ENCODE results near the gene TEX54. TPM values are rescaled to one million over a fixed set of nuclear protein-coding genes. Genes with fewer than 3 reads are reported as not detected.

The TEX54 gene
- total and polyA plus RNA-seq, 2 of the 13 experiments (the other 11 are each of a cell fraction or from before 2014, with no cell fraction given), result not detected

DNA sequence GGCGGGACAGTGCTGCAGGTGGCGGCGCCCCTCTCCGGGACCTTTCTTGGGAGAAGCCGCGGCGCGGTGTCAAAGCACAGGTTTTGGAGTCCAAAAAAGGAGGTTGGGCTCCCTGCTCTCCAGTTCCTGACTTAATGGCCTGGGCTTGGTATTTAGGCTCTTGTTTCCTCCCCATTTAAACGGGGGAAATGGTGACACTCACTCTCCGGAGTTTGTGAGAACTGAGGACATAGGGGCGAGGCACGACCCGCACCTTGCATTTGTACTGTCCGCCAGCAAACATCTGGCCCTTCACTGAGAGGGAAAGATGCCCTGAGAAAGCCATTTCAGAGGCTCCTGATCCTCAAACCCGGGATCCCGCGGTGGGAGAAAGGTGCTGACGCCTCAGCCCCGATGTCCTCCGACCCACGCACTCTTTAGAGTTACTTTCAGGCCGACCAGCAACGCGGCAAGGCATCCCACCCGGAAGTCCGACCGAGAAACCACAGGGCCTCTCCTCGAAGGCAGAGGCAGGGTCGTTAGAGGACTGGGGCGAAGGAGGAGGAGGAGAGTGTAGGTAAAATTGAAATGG is 9.6 kb upstream of the TEX54 start (continued):
- TF ChIP-seq, protein P1, sequence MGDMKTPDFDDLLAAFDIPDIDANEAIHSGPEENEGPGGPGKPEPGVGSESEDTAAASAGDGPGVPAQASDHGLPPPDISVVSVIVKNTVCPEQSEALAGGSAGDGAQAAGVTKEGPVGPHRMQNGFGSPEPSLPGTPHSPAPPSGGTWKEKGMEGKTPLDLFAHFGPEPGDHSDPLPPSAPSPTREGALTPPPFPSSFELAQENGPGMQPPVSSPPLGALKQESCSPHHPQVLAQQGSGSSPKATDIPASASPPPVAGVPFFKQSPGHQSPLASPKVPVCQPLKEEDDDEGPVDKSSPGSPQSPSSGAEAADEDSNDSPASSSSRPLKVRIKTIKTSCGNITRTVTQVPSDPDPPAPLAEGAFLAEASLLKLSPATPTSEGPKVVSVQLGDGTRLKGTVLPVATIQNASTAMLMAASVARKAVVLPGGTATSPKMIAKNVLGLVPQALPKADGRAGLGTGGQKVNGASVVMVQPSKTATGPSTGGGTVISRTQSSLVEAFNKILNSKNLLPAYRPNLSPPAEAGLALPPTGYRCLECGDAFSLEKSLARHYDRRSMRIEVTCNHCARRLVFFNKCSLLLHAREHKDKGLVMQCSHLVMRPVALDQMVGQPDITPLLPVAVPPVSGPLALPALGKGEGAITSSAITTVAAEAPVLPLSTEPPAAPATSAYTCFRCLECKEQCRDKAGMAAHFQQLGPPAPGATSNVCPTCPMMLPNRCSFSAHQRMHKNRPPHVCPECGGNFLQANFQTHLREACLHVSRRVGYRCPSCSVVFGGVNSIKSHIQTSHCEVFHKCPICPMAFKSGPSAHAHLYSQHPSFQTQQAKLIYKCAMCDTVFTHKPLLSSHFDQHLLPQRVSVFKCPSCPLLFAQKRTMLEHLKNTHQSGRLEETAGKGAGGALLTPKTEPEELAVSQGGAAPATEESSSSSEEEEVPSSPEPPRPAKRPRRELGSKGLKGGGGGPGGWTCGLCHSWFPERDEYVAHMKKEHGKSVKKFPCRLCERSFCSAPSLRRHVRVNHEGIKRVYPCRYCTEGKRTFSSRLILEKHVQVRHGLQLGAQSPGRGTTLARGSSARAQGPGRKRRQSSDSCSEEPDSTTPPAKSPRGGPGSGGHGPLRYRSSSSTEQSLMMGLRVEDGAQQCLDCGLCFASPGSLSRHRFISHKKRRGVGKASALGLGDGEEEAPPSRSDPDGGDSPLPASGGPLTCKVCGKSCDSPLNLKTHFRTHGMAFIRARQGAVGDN (CRISPR knock-in tag; IDR thresholded peaks at IDR 0.05), result peak; percentile 92
- TF ChIP-seq, protein P2, sequence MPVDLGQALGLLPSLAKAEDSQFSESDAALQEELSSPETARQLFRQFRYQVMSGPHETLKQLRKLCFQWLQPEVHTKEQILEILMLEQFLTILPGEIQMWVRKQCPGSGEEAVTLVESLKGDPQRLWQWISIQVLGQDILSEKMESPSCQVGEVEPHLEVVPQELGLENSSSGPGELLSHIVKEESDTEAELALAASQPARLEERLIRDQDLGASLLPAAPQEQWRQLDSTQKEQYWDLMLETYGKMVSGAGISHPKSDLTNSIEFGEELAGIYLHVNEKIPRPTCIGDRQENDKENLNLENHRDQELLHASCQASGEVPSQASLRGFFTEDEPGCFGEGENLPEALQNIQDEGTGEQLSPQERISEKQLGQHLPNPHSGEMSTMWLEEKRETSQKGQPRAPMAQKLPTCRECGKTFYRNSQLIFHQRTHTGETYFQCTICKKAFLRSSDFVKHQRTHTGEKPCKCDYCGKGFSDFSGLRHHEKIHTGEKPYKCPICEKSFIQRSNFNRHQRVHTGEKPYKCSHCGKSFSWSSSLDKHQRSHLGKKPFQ (CRISPR knock-in tag; IDR thresholded peaks at IDR 0.05; ENCODE audit: insufficient replicate concordance), result no peak
- 0 out of 2 replicates have a peak, but pooled peaks have one; percentile 39 for TF ChIP-seq ZNF616 (CRISPR knock-in tag; IDR thresholded peaks at IDR 0.05; ENCODE audit: low read depth)
- TF ChIP-seq, protein P3, sequence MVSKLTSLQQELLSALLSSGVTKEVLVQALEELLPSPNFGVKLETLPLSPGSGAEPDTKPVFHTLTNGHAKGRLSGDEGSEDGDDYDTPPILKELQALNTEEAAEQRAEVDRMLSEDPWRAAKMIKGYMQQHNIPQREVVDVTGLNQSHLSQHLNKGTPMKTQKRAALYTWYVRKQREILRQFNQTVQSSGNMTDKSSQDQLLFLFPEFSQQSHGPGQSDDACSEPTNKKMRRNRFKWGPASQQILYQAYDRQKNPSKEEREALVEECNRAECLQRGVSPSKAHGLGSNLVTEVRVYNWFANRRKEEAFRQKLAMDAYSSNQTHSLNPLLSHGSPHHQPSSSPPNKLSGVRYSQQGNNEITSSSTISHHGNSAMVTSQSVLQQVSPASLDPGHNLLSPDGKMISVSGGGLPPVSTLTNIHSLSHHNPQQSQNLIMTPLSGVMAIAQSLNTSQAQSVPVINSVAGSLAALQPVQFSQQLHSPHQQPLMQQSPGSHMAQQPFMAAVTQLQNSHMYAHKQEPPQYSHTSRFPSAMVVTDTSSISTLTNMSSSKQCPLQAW (CRISPR knock-in tag; IDR thresholded peaks at IDR 0.05), result peak; percentile 50
- TF ChIP-seq ELF3 (CRISPR knock-in tag; IDR thresholded peaks at IDR 0.05), result peak; percentile 50
- 0 out of 2 replicates have a peak, but pooled peaks have one; percentile 14 for TF ChIP-seq ZNF557 (CRISPR knock-in tag; IDR thresholded peaks at IDR 0.05)
- peak; percentile 64; the same call in 1 of the 2 replicates for TF ChIP-seq ZNF446 (CRISPR knock-in tag; IDR thresholded peaks at IDR 0.05)
- TF ChIP-seq, protein P4, sequence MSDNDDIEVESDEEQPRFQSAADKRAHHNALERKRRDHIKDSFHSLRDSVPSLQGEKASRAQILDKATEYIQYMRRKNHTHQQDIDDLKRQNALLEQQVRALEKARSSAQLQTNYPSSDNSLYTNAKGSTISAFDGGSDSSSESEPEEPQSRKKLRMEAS (IDR thresholded peaks at IDR 0.05), result peak; percentile 45; the same call in 1 of the 2 replicates
- TF ChIP-seq WIZ (CRISPR knock-in tag; IDR thresholded peaks at IDR 0.05), result 0 out of 2 replicates have a peak, but pooled peaks have one; percentile 29
- TF ChIP-seq, protein P5, sequence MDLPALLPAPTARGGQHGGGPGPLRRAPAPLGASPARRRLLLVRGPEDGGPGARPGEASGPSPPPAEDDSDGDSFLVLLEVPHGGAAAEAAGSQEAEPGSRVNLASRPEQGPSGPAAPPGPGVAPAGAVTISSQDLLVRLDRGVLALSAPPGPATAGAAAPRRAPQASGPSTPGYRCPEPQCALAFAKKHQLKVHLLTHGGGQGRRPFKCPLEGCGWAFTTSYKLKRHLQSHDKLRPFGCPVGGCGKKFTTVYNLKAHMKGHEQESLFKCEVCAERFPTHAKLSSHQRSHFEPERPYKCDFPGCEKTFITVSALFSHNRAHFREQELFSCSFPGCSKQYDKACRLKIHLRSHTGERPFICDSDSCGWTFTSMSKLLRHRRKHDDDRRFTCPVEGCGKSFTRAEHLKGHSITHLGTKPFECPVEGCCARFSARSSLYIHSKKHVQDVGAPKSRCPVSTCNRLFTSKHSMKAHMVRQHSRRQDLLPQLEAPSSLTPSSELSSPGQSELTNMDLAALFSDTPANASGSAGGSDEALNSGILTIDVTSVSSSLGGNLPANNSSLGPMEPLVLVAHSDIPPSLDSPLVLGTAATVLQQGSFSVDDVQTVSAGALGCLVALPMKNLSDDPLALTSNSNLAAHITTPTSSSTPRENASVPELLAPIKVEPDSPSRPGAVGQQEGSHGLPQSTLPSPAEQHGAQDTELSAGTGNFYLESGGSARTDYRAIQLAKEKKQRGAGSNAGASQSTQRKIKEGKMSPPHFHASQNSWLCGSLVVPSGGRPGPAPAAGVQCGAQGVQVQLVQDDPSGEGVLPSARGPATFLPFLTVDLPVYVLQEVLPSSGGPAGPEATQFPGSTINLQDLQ (CRISPR knock-in tag; IDR thresholded peaks at IDR 0.05), result 0 out of 2 replicates have a peak, but pooled peaks have one; percentile 30
- TF ChIP-seq, protein P6, sequence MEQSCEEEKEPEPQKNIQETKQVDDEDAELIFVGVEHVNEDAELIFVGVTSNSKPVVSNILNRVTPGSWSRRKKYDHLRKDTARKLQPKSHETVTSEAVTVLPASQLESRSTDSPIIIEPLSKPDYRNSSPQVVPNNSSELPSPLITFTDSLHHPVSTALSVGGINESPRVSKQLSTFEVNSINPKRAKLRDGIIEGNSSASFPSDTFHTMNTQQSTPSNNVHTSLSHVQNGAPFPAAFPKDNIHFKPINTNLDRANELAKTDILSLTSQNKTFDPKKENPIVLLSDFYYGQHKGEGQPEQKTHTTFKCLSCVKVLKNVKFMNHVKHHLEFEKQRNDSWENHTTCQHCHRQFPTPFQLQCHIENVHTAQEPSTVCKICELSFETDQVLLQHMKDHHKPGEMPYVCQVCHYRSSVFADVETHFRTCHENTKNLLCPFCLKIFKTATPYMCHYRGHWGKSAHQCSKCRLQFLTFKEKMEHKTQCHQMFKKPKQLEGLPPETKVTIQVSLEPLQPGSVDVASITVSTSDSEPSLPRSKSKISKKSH (CRISPR knock-in tag; IDR thresholded peaks at IDR 0.05; ENCODE audit: borderline replicate concordance), result peak; percentile 79; the same call in 1 of the 2 replicates
- TF ChIP-seq, protein P7, sequence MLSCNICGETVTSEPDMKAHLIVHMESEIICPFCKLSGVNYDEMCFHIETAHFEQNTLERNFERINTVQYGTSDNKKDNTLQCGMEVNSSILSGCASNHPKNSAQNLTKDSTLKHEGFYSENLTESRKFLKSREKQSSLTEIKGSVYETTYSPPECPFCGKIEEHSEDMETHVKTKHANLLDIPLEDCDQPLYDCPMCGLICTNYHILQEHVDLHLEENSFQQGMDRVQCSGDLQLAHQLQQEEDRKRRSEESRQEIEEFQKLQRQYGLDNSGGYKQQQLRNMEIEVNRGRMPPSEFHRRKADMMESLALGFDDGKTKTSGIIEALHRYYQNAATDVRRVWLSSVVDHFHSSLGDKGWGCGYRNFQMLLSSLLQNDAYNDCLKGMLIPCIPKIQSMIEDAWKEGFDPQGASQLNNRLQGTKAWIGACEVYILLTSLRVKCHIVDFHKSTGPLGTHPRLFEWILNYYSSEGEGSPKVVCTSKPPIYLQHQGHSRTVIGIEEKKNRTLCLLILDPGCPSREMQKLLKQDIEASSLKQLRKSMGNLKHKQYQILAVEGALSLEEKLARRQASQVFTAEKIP (CRISPR knock-in tag; IDR thresholded peaks at IDR 0.05; ENCODE audit: borderline replicate concordance), result 0 out of 2 replicates have a peak, but pooled peaks have one; percentile 58
- peak; percentile 64 for TF ChIP-seq HNRNPH1 (optimal IDR thresholded peaks at IDR 0.05; ENCODE audit: low read depth, low read length)
- TF ChIP-seq CCDC6 (CRISPR knock-in tag; IDR thresholded peaks at IDR 0.05), result no peak
